Osteocyte (in vitro differentiated cells): ENCODE data around the gene GALNT2. TPM values are rescaled to one million over a fixed set of nuclear protein-coding genes. Genes with fewer than 3 reads are reported as not detected.

ENCODE experiments used
- DNase-seq: peaks from one replicate; pipeline ENCODE4 v3.0.0; 2021; ENCODE audit warnings: mixed read lengths; ENCODE audit not compliant: unreplicated experiment; ENCODE audit errors: extremely low spot score
- H3K27ac Mint-ChIP-seq: one replicate; pipeline ENCODE4 v1.8.0; 2021; ENCODE audit warnings: mild to moderate bottlenecking, mixed read lengths; ENCODE audit not compliant: unreplicated experiment
- H3K27me3 Mint-ChIP-seq: one replicate; pipeline ENCODE4 v1.8.0; 2021; ENCODE audit warnings: mixed read lengths; ENCODE audit not compliant: unreplicated experiment
- H3K36me3 Mint-ChIP-seq: one replicate; pipeline ENCODE4 v1.8.0; 2021; ENCODE audit warnings: mixed read lengths; ENCODE audit not compliant: unreplicated experiment
- H3K4me1 Mint-ChIP-seq: one replicate; pipeline ENCODE4 v1.8.0; 2021; ENCODE audit warnings: mixed read lengths; ENCODE audit not compliant: unreplicated experiment
- H3K4me3 Mint-ChIP-seq: one replicate; pipeline ENCODE4 v1.8.0; 2021; ENCODE audit warnings: mild to moderate bottlenecking, moderate library complexity, mixed read lengths; ENCODE audit not compliant: unreplicated experiment
- H3K9me3 Mint-ChIP-seq: one replicate; pipeline ENCODE4 v1.8.0; 2021; ENCODE audit warnings: mixed read lengths; ENCODE audit not compliant: unreplicated experiment
- CTCF ChIP-seq: fragments of 200-600 bp; sonication (generic); IDR thresholded peaks from 2 replicates; pipeline ENCODE4 v1.5.0; 2021; ENCODE audit warnings: antibody characterized with exemption, mild to moderate bottlenecking, moderate library complexity
- total RNA-seq: library from RNA; stranded (reverse); gene quantifications from 2 replicates; pipeline ENCODE4 v1.2.1, GENCODE V29; 2021

Gene GALNT2
- total RNA-seq, 1 donor from 2014 or later: 149 TPM

DNA sequence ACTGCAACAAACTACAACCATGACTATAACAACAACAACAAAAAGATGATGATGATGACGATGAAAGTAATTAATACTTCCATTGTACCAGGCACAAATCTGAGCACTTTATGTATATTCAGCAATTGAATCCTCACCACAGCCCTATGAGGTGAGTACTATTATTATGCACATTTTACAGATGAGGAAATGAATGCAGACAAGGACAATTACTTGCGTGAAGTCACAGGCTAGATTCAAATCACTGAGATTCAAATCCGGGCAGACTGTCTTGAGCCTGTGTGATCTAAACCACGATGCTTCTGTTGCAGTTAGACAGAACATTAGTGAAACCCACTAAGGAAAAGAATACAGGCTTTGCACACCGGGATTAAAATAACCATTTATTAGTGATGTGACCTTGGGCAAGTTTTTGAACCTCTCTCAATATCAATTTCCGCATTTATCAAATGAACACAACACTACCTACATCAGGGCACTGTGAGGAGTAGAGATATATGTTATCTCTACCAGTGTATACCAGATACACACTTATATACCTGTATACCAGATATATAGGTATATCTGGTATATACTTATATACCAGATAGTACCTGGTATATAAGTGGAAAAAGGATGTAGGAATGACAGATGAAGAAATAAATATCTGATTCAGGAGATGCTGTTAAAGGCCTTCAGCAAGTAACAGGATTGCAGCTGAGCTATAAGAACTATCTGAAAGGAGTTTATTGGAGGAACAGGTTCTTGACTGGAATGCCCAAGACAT lies 34.3 kb upstream of the GALNT2 start:
- no peak for TF ChIP-seq CTCF
- no peak overlapping the region for H3K27ac Mint-ChIP-seq
- H3K4me3 Mint-ChIP-seq: no peak overlapping the region
- H3K9me3 Mint-ChIP-seq: peaks cover 8% of the 10 kb centered on the region
- H3K36me3 Mint-ChIP-seq: no peaks in the 10 kb centered on the region
- no peaks in the 10 kb centered on the region for H3K4me1 Mint-ChIP-seq
- no peaks in the 10 kb centered on the region for H3K27me3 Mint-ChIP-seq
- no peak for DNase-seq

- TF ChIP-seq CTCF: no peak
- no peak overlapping the region for H3K27ac Mint-ChIP-seq
- H3K4me3 Mint-ChIP-seq: no peak overlapping the region
- H3K27me3 Mint-ChIP-seq: peaks cover 17% of the 10 kb centered on the region
- H3K36me3 Mint-ChIP-seq: no peaks in the 10 kb centered on the region
- no peaks in the 10 kb centered on the region for H3K4me1 Mint-ChIP-seq
- no peak for DNase-seq
- peaks cover 4% of the 10 kb centered on the region for H3K9me3 Mint-ChIP-seq
Measured at GRCh38 chr1:230037261-230037660, 29.8 kb upstream of the GALNT2 start.

GRCh38 chr1:230040440-230040839 lies 26.6 kb upstream of the GALNT2 start:
- no peak overlapping the region for H3K4me3 Mint-ChIP-seq
- no peak overlapping the region for H3K27ac Mint-ChIP-seq
- H3K27me3 Mint-ChIP-seq: peaks cover 34% of the 10 kb centered on the region
- no peaks in the 10 kb centered on the region for H3K36me3 Mint-ChIP-seq
- H3K4me1 Mint-ChIP-seq: no peaks in the 10 kb centered on the region
- TF ChIP-seq CTCF: no peak
- DNase-seq: no peak
- H3K9me3 Mint-ChIP-seq: peaks cover 4% of the 10 kb centered on the region

GRCh38 chr1:230043081-230043480 lies 24.0 kb upstream of the GALNT2 start:
- Mint-ChIP-seq H3K4me1 (no peaks in the 10 kb centered on the region), H3K9me3 (no peaks in the 10 kb centered on the region), H3K4me3 (no peak overlapping the region), H3K36me3 (no peaks in the 10 kb centered on the region), H3K27ac (no peak overlapping the region), H3K27me3 (peaks cover 34% of the 10 kb centered on the region)
- DNase-seq: no peak
- no peak for TF ChIP-seq CTCF

DNA sequence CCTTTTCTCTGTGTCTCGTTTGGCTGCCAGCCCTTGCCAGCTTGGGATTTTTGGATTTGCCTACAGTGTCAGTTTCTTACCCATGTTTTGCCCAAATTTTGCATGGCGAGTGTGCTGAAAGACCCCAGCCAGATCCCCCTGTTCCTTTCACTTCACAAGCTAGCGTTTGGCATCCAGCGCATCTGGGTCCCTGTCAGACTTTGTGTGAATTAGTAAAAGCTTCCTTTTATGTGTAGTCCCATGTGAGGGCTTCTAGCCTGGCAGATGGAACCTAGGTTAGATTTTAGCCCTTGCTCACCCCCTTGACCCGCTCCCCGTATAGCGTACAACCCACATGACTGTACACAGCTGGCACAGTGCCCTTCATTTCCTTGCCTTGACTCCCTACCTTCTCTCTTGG lies 22.3 kb upstream of the GALNT2 start:
- H3K4me3 Mint-ChIP-seq: no peak overlapping the region

More for the DNA sequence above, 22.3 kb upstream of the GALNT2 start:
- no peaks in the 10 kb centered on the region for H3K4me1 Mint-ChIP-seq
- H3K27ac Mint-ChIP-seq: no peak overlapping the region
- H3K9me3 Mint-ChIP-seq: no peaks in the 10 kb centered on the region
- H3K36me3 Mint-ChIP-seq: no peaks in the 10 kb centered on the region
- TF ChIP-seq CTCF: no peak
- no peak for DNase-seq
- peaks cover 36% of the 10 kb centered on the region for H3K27me3 Mint-ChIP-seq
